Activated gamma-delta T cell (primary cell): ENCODE data around the gene SLITRK5.

Experiments used
- DNase-seq: peaks from one replicate; lab custom pipeline; 2025; lab: John Stamatoyannopoulos, UW
- total RNA-seq, 2 donors: gene quantifications; one replicate each; lab custom pipeline; 2026; lab: John Stamatoyannopoulos, UW

The SLITRK5 gene
- 1.2 to 1.4 reads per million in 2 donors for total RNA-seq

- peak; percentile 38 for DNase-seq
Measured at GRCh38 chr13:87671031-87671752, at the start of gene SLITRK5. Gene SLITRK5 (plus strand): TSS chr13:87671371. CDS start chr13:87675389, 4,018 bp downstream.

GRCh38 chr13:87622971-87623370, 48.2 kb upstream of the SLITRK5 start:
- no peak for DNase-seq

GRCh38 chr13:87656306-87656705, 14.9 kb upstream of the SLITRK5 start:
- no peak for DNase-seq

- DNase-seq, result no peak
Measured at GRCh38 chr13:87661471-87661870, 9.7 kb upstream of the SLITRK5 start.

GRCh38 chr13:87666831-87667230, 4.3 kb upstream of the SLITRK5 start:
- no peak for DNase-seq

- DNase-seq, result no peak
Measured at GRCh38 chr13:87667686-87668085, 3.5 kb upstream of the SLITRK5 start.

- no peak for DNase-seq
Measured at GRCh38 chr13:87669379-87669978, 1.7 kb upstream of the SLITRK5 start.

GRCh38 chr13:87671753-87672605, 808 bp downstream of the SLITRK5 start:
- peak; percentile 12 for DNase-seq

GRCh38 chr13:87674247-87674738, 3.1 kb downstream of the SLITRK5 start:
- DNase-seq, result no peak

- no peak for DNase-seq
Measured at GRCh38 chr13:87675851-87676250, 4.7 kb downstream of the SLITRK5 start.

- DNase-seq, result no peak
Measured at GRCh38 chr13:87676254-87677042, 5.3 kb downstream of the SLITRK5 start.

- DNase-seq, result no peak
Measured at GRCh38 chr13:87677043-87677495, 5.9 kb downstream of the SLITRK5 start.

- DNase-seq, result peak; percentile 33
Measured at GRCh38 chr13:87677496-87678371, 6.6 kb downstream of the SLITRK5 start.

- no peak for DNase-seq
Measured at GRCh38 chr13:87678372-87678752, 7.2 kb downstream of the SLITRK5 start.

GRCh38 chr13:87680298-87680697, 9.1 kb downstream of the SLITRK5 start:
- no peak for DNase-seq

- DNase-seq, result no peak
Measured at GRCh38 chr13:87684850-87685742, 13.9 kb downstream of the SLITRK5 start.

GRCh38 chr13:87696458-87696857, 25.3 kb downstream of the SLITRK5 start:
- no peak for DNase-seq

GRCh38 chr13:87698268-87698667, 27.1 kb downstream of the SLITRK5 start:
- no peak for DNase-seq

- DNase-seq, result no peak
Measured at GRCh38 chr13:87709947-87710346, 38.8 kb downstream of the SLITRK5 start.
